NCI-H446 (cell line): Measurements from ENCODE around the gene MTA2.
"Not testable (repeated sequence)": the region's sequence is repeated elsewhere in the genome, so short reads cannot be mapped to it uniquely, and the experiment has no call there.

Experiments
- DNase-seq, 2 experiments: peaks; one replicate each; lab custom pipeline; 2025; lab: John Stamatoyannopoulos, UW

The MTA2 gene

DNA sequence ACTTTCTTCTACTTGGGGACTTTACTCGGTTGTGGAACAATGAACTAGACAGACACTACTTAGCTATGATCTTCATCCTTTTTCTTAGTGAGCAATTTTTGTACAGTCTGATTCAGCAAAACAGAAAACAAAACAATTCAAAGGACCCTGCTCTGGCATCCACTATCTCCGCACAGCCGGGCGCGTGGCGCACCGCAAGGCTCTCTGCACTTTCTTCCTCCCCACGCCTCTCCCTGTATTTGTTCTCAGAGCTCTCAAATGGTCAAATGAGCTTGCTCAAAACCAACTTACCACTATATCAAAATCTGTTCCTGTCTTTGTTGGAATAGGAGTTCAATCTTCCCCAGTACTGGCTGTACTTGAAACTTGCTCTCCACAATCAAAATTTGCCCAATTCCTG lies 35.4 kb downstream of the MTA2 start:
- no peak for DNase-seq

DNA sequence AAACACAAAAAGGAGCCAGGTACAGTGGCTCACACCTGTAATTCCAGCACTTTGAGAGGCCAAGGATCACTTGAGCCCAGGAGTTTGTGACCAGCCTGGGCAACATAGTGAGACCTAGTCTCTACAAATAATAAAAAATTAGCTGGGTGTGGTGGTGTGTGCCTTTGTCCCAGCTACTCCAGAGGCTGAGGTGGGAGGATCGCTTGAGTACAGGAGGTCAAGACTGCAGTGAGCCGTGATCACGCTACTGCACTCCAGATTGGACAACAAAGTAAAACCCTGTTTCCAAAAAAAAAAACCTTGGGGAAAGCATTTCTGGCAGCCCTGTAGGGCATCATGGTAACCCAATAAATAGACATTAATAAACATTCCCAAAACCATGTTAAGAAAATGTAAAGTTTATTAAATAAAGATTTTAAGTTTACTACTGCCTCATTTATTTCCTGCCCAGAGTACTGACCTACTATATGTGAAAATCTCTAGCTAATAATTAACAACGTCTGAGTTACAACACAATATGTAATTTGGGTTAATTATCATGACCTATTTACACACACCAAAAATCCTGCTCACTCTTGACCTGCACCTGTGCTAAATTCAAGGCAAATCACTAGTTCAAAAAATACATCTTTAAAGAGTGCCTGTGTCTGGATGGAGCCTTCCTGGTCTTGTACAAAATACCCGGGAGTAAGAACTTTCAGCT lies 36.4 kb downstream of the MTA2 start:
- no peak for DNase-seq

DNA sequence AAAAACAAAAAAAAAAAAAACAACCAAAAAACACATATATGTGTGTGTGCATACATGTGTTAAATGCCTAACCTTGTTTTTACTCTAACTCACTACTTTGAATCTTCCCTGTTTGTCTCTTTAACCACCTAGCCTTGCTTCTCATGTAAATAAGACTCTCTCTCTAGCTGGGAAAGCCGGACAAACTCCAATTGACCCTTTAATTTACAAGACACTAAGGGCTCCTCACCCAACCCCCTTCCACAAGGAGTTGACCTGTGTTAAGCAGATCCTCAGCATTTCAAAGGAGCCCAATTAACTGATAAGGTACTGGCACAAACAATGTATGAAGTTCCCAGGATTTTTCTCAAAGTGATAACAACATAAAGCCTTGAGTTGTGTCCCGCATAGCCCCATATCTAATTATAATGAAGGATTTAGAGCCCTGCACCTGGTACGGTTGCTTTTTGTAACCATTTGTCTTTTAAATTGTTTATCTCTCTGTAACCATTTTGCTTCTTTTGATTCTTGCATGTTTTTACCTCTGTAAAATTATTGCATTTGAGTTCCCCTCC lies 39.9 kb downstream of the MTA2 start:
- DNase-seq = not testable (repeated sequence)

DNA sequence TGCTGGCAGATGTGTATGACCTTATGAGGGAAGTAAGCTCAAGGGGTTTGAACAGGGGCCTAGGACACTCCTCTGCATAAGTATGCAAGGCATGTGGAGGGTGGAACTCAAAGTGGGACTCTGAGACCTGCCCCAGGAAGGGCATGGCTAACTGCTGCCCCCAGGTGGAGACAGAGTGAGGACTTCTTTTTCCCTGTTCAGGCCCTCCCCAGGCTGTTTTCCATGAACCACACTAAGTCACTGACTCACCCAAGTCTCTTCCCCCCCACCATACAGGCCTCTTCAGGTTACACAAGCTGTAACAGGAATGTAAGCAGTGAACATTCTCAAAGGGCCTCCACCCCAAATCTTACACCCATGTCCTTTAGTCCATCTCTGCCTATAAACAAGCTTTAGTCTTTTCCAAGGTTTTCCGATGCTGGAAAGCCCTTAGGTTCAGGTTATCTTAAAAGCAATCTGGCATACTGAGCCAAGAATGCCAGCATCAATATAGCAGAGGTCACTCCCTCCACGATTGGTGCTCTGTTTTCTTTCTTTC lies 41.0 kb downstream of the MTA2 start:
- peak; percentile 31 to 44 for DNase-seq

DNA sequence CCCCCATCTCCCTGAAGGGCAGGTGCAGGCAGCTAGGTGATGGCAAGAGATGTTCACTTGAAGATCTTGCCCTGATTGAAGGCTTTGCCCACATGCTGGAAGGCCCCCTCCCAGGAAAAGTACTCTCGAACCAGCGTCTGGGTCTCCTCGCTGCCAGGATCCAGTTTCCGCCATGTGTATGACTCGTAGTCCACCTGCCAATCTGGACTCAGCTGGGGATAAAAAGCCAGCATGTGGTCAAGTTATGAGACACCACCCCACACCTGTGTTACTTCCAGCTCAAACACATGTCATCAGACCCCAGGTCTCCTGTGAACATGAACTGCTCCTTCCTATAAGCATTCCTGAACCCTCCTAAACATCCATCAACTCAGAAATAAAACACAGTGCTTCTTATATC lies 42.0 kb downstream of the MTA2 start:
- not testable (repeated sequence) for DNase-seq

DNA sequence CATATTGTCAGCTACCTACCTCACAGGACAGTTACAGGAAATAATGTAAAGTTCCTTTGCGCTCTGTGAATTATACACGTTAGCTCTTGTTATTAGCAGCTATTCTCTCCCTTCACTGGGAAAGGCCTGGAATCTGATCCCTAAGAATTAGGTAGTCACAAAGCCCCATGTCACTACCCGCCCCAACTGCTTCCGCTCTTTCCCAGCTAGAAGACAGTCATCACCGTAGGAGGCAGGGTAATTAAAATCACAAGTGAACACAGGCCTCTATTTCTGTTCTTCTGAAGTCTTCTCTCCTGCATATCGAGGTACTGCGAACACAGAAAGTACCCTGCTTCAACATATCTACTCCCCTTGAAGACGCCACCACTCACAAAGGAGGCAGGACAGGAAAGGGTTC lies 42.5 kb downstream of the MTA2 start:
- no peak for DNase-seq

DNA sequence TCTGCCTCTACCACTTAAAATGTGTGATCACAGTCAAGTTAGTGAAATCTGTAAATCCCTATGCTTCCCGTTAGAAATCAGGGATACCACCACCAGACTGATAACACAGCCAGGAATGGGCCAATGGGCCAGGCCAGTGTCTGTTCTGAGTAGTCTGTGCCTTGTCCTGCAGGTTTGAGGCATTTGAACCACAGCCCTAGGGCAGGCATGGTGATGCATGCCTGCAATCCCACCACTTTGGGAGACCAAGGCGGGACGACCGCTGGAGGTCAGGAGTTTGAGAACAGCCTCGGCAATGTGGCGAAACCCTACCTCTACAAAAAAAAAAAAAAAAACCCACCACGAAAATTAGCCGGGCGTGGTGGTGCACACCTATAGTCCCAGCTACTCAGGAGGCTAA lies 43.0 kb downstream of the MTA2 start:
- DNase-seq = no peak

DNA sequence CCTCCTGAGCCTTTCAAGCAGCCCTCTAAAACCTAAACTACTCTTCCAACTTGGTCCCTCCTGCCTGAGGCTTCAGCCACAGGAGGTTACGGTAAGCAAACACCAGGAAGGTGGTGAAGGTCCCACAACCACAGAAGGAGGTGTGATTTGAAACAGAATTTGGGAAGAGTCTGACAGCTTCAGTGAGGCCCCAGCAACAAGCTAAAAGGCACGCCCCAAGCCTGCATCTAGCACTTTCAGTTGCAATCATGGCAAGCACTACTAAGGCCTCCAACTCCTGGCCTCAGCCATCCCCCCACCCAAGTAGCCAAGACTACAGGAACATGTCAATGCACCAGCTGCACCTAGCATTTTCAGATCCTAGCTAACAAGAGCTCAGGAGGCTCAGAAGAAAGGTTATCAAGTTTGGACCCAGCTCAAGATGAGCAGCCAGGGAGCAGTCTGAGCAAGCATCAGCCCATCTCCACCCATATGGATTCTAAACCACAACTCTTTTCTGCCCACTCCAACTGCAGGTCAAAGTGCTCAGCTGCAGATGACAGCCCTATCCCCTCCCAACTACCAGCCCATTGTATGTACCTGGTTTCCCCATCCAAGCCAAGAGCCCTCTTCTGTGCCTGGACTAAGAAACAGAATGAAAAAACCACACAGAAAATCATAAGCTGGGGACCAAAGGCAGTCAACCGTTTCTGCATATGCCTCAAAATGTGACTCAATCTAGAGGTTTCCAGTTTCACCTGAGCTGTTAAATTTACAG lies 44.6 kb downstream of the MTA2 start:
- DNase-seq = no peak

DNA sequence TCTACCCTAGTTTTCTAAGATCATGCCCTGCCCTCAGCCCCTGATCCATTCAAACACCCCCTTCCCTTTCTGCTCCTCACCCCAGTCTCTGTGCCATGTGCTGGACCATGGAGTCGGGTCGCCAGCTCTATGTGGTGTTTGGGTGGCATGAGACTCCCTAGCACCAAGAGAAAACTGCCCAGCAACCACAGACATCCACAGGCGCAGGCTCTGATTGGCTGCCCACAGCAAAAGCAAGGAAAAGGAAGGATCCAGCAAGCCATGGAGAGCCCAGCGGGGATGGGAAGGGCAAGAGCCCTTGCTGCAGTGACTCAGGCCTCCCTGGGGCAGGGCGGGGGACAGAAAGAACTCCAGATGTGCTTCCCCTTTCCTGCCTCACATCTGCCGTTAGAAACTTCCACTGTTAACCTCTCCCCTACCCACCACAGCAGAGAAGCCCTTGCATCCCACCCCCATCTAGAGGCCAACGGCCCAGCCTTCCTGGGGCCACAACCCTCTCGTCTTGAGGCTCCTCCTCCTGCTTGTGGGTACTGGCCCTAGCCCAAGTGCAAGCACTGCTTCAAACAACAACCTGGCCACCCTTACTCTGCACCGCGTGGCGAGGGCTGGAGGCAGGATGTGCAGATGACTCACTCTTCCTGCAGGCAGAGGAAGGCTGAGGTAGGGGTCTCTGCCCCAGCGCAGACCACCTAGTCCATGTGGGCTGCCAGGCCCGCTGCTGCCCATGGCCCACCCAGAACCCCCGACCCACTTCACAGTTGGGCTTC lies 45.4 kb downstream of the MTA2 start:
- peak; percentile 47 to 72 for DNase-seq

DNA sequence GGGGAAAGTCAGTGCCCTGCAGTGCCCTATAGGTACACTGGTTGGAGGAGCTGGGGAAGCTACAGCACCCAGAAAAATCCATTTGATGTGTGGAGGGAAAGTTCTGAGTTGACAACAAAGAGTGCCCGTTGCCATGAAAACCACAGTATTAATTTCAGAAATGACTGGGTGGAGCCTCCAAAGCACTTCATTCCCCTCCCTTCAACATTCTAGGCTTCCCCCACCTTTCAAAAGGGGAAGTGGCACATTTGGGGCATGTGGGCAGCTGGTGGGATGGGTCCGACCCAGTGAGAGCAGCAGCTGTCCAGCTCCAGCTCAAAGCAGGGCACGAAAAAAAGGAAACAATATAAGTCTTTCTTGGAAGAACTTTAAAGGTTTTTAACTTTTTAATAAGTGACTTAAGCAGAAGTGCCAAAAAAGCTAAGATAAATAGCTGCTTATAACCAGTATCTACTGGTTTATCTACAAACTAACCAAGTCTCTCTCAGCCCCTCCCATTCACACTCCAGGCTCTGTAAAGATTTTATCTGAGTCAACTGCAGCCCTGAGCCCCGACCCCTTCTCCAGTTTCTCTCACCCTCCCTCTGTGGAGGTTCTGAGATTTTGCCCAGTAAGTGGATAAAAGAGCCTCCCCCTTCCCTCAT lies 46.1 kb downstream of the MTA2 start:
- no peak for DNase-seq

DNA sequence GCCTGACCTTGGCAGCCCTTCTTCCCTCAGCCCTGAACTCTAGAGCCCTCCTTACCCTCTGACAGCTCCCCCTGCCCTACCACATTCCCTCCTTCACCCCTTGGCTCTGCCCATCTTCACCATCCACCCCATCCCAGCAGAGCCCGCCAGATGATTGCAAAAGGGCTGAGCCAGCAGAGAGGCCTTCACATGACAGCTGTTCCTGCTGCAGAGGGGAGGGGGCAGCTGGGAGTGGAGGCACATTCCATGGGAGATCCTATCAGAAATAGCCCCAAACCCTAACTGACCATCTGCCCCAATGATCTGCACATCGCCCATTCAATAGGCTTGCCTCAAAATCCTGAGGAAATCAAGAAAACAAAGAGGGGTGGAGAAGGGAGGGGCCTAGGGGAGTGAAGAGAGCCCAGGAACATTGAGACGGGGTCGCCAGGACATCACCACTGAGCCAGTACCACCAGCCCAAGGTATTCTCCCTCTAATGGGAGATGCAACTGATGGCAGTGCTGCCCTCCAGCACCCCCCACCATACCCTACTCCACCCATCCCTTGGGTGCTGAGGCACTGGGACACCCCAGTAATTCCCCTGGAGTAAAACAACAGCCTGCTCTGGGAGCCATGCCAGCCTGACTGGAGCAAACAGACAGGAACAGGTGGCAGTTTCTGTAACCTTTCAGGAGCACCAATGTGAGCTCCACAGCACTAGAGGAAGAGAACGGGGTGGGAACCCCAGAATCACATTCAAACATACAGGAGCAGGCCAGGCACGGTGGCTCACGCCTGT lies 47.1 kb downstream of the MTA2 start:
- no peak for DNase-seq

DNA sequence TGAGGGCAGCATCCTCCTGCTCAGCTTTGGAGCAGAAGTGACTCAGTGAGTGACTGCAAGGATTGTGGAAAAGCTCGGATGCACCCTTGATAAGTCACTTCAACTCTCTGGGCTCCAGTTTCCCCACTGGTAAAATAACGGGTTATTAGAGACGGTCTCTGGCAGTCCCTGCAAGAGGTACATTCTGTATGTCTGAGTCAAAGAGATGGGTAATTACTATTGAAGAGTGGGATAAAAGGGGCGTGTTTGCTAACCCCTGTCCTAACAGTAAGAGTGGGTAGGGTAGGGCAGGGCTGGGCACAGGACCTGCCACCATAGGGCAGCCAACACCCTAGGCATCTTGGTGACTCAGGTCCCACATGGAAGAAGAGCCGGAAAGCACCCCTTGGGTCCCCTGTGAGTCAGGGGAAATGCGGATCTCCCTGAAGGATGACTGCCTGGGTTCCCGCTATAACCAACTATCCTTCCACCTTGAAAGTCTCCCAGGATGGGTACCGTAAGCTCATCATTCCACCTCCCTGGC lies 47.8 kb downstream of the MTA2 start:
- no peak for DNase-seq

DNA sequence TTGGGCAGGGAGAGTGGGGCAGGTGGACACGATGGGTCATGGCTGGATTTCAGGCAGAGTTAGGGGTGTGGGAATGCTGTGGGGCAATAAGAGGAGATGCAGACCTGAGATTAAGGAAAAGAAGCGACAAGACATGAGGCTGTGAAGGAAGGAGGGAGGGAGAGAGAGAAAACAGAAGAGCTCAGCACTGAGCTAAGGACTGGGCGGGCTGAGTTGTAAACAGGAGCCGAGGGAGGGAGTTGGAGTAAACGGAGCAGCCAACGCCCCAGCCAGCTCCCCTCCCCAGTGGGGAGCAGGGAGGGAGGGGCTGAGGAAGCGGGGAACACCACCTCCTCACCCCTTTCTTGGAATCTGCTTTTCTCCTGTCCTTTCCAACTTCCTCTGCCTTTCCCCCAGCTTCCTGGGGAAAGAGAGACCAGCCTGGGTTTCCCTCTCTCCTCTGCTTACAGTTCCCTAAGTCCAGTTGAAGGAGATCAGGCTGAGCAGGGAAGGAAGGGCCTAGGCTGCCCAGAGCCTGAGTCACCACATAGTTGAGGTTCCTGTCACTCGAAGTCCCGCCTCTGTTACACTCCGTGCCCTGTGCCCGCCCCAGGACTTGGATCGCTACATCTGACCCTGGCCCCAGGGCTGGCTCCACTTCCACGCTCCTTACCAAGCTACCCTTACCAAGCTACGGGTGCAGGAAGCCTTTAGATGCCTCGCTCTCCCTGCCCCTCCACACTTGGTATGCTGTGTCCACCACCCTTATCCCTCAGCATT lies 48.4 kb downstream of the MTA2 start:
- DNase-seq = no peak

DNA sequence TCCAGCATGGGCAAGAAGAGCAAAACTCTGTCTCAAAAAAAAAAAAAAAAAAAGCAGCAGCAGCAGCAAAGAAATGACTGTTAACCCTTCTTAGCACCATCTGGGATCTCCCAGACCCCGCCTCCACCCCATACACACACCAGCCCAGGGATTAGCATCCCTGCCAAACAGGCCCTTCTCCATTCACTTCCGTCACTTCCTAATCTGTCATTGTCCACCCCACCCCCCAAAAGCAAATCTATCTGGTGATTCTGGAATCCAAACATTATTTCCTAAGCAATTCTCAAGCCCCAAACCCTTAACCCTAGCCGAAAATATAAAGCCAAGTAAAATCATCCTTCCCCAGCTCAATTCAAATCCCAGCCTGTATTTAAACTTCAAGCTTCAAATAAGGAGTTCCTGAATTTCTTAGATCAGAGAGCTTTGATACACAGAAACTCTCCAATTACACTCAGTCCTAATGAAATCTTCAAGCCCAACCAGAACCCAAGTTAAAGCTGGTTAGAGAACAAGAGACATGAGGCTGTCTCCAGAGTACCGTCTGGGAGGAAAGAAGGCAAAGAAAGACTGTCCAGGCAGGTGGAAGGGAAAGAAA lies 49.1 kb downstream of the MTA2 start:
- peak; percentile 32 to 45 for DNase-seq

DNA sequence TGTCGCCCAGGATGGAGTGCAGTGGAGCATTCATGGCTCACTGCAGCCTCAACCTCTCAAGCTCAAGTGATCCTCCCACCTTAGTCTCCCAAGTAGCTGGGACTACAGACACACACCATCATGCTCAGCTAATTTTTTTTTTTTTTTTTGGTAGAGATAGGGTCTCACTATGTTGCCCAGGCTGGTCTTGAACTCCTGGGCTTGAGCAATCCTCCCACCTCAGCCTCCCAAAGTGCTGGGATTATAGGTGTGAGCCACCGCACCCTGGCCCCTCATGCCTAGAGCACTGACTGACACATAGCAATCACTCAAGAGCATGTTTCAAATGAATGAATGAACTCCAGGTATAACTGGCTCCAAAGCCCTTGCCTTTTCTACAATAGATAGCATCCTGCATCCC lies 51.2 kb downstream of the MTA2 start:
- DNase-seq = not testable (repeated sequence)

DNA sequence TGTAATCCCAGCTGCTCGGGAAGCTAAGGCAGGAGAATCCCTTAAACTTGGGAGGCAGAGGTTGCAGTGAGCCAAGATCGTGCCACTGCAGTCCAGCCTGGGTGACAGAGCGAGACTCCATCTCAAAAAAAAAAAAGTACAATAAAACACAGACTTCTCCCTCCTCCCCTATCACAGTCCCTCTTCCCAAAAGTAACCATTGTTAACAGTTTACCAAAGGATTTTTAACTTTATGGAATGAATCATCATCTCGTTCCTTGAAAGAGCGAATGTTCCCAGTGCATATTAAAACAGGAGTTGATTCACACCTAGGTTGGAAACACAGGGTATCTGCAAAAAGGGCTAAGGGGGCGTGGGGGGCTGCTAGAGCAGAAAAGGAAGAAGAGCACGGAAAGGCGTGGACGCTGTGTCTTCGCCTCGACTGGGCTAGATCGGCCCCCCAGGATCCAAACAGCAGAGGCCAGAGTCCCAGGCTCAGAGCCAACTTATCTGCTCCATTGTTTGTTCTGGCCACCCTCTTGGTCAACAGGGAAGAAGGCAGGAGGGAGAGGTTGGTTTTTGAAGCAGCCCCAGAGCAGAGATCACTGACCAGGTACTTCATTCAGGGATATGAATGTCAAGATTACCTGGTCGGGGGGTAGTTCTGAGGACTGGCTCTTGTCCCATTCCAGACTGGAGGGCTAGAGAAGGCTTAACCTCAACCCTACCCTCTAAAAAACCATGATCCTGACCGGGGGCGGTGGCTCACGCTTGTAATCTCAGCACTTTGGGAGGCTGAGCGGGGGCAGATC lies 52.9 kb downstream of the MTA2 start:
- DNase-seq = no peak

DNA sequence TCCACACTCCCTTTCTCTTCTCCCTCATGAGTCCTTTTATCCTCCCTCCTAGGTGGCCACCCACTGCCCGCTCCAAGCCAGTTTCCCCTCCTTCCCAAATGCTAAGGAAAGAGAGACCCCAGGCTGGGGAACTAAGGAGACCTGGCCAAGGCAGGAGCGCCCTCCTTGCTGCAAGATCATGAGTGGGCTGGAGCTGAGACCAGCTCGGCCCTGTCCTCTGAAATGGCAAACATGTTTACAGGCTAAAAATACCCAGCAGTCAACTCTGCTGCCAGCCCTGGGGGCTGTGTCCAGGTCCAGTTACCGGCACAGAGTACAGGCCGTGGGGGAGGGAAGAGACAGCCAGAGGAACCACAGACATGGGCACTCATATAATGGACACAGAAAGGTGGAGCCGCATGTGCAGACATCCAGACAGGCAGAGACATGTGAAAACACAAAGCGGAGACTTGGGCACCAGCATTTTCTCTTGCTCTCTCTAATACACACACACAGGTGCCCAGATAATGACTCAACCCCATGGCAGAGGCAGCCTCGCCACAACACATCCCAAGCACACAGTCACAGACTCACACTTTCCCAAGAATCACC lies 53.9 kb downstream of the MTA2 start:
- DNase-seq = no peak

DNA sequence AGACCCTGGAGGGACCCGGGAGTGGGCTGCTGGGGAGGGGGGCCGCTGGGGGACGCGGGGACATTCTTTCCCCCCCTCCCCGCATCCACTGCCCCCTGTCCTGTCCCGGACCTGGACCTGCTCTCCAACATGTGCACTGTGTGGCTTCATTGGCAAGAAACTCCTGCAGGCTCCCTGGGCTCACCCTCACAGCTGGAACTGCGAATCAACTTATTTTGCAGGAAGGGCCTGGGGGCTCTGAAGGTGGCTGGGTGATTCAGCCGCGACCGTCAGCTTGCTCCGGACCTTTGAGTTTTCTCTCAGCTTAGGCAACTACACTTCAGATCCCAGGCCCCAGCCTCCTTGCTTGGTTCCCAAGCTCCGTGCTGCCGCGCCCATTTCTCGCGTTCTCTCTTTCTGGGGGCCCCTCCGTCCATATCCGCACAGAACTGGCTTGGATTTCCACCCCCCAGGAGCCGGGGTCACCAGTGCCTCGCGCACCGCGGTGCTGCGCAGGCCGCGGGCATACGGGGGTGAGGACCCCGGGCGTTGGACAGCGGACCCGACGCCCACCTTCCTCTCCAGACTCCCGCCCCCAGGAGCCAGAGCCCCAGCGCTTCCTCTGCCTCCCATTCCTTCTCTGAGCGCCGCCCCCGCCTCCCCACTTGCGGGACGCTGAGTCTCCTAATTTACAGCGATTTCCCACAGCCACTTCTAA lies 54.6 kb downstream of the MTA2 start:
- no peak for DNase-seq
